Articular chondrocyte of knee joint (primary cell): ENCODE data around the gene USP33. TPM values are rescaled to one million over a fixed set of nuclear protein-coding genes. Genes with fewer than 3 reads are reported as not detected.

Source experiments
- total RNA-seq: library from RNA; depleted of rRNA; stranded (reverse); fragments of >200 nt; gene quantifications from 2 replicates; pipeline ENCODE4 v1.2.3, GENCODE V29; 2012

USP33 gene
- total RNA-seq = 105 and 122 TPM in 2 replicates

DNA sequence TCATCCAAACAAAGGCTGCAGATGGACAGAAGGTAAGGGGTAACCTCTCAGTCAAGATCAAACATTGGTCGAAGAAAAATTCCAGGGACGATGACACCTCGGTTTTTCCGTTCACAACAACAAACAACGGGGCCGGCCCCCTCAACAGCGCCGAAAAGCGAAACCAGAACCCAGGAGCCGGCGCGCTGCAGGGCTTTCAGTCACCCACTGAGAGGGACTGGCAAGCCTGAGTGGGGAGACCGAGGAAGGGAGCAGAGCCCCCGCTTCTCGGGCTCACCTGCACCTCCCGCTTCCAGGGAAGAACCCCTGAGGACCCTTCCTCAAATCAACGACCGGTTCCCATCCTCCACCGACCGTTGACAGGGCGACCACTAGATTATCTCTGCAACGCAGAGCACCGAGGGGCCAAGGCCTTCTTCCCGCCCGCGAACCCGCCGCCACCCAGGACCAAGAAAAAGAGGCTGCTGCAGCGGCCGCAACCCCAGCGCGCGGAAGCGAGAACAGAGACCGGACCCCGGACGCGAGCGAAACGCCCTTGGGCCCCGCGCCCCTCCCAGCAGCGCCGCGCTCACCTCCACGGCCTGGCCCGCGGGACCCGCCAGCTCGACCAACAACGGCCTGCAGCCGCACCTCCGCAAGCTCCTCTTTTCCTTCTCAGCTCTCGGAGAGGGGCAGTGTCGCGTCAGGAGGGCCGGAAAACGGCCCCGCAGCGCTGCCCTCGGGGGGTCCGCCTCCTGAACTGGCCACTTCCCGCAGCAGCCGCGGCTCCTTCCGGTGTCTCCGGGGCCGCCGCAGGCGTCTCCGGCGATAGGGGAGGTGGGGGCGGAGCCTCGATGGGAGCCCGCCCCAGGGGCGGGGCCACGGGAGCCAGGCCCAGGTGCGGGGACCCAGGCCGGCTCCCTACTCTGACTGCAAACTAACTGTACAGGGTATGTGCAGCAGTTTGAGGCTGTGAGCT, at the start of gene USP33:
Gene USP33, minus strand, starts transcription at position 782 of the 958 bp plus-strand sequence. CDS start 18,155 bp downstream, outside the sequence.

DNA sequence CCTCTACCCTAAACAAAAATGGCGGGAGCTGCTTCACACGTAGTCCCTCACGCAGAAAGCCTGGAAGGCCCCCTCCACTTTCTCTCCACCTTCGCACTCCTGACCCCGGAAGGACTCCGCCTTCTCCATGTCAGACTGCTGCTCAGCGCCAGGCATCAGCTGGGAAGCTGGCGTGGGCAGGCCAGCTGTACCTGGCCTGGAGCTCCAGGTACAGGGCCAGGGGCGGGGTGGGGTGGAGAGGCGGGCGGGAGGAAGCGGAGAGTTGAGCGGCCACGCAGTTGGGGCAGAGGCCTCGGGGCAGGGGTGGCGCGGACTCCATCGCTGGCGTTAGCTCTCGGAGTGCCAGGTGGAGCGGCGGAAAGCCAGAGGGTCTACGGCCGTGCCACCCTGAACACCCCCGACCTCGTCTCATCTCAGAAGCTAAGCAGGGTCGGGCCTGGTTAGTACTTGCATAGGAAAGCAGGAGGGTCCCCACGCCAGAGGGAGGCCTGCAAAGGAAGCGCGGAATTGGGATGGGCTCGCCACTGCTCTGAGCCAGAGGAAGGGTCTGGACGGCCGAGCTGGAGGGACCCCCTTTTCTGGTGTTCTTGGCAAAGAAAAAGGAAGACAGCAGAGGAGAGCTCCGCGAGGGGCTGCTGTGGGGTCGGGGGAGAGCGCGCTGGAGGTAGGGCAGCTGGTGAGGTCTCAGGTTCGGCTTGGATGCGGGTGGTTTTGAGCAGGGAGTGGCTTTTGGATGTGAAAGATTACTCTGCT, 20.1 kb upstream of the USP33 start, which contains the start of gene MIGA1:
Gene MIGA1, plus strand, starts transcription at position 121 of the 753 bp plus-strand sequence. CDS start 3,604 bp downstream, outside the sequence.

DNA sequence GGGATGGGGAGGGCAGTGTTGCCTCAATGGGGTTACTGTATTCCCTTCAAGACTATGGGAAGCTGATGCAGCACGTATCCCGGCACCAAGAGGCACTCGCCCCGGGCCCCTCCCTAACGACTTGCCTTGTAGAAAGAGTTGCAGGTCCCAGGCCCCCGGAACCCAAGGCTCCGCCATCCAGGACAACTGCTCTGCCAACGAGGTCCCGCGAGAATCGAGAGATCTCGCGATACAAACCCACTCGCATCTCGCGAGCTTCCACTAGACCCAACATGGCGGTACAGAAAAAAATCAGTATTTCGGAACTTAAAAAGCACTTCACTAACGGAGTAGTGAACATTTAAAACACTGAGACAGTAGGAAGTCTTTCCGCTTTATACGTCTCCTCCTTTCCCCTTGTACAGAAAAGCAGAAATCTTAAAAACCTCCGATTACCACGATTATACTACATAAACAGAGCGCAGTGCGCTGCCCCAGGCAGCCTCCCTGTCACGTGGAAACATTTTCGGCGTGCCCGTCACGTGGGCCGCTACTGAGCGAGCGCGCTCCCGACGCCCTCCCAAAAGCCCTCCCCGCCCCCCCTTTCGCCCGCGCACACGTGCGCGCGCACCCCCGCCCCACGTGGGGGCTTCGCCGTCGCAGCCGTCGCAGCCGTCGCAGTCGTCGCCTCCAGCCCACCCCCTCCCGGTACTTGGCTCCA, 77.0 kb downstream of the USP33 start, which contains the start of gene ZZZ3:
Gene ZZZ3, minus strand, starts transcription at position 199 of the 700 bp plus-strand sequence. CDS start 49,304 bp downstream, outside the sequence.

Other genes with a start within 250 kb of the USP33 start
- gene ZZZ3, start 77.2 kb downstream of the USP33 start, total RNA-seq = 73.0 and 86.5 TPM in 2 replicates
- 21.2 and 27.6 TPM in 2 replicates for gene MIGA1, start 19.8 kb upstream of the USP33 start, total RNA-seq
- 10.4 and 18.9 TPM in 2 replicates for gene NEXN, start 128.8 kb upstream of the USP33 start, total RNA-seq
- 107 and 115 TPM in 2 replicates for gene FUBP1, start 219.2 kb upstream of the USP33 start, total RNA-seq
- gene DNAJB4, start 245.1 kb upstream of the USP33 start, total RNA-seq = 69.1 and 94.3 TPM in 2 replicates